B cell (primary cell): Measurements from ENCODE around the gene LRRK2. TPM values are rescaled to one million over a fixed set of nuclear protein-coding genes. Genes with fewer than 3 reads are reported as not detected.
A peak's percentile ranks its signal among the peaks of the same experiment; 100 is the strongest.

Source experiments
- ATAC-seq: fragments of 200-7000 bp; cut with Tn5 transposase; one replicate; pipeline ENCODE4 v1.10.0; 2021; ENCODE audit warnings: low read depth, mild to moderate bottlenecking, moderate number of reproducible peaks, moderate library complexity
- CTCF ChIA-PET: fragments of 350-600 bp; sonication (Branson Sonifier 250); formaldehyde crosslinking; loops from one replicate; lab custom pipeline; 2021; ENCODE audit warnings: antibody characterized with exemption, inconsistent platforms; lab: Charles Lee
- POLR2A ChIA-PET: fragments of 350-600 bp; sonication (Branson Sonifier 250); formaldehyde crosslinking; loops from one replicate; lab custom pipeline; 2021; ENCODE audit warnings: antibody characterized with exemption; lab: Charles Lee
- DNase-seq: peaks from one replicate; pipeline ENCODE4 v3.0.0; 2013
- H2AFZ ChIP-seq: 2 replicates; pipeline ENCODE4 v1.6.1; 2012; ENCODE audit warnings: mild to moderate bottlenecking, low read depth, low read length; ENCODE audit not compliant: insufficient read depth, poor library complexity, severe bottlenecking
- H3K27ac ChIP-seq, 2 donors: 1 replicate in 1 of 2; 2 replicates in 1 of 2; pipeline ENCODE4 v1.5.1; 2012 to 2013; ENCODE audit warnings: low read length in 2 of 2, mild to moderate bottlenecking in 2 of 2, moderate library complexity in 1 of 2
- H3K27me3 ChIP-seq, 4 experiments: fragments of 200-600 bp in 1 of 4; sonication (generic) in 1 of 4; replicated peaks in 1 of 4; 1 replicate in 2 of 4; 2 replicates in 2 of 4; pipeline versions ENCODE4 v1.6.1 to v1.7.0; 2013 to 2016; ENCODE audit warnings: low read length in 3 of 4, mild to moderate bottlenecking in 2 of 4, mixed read lengths in 1 of 4, moderate library complexity in 1 of 4; ENCODE audit not compliant: insufficient read depth in 4 of 4, control insufficient read depth in 3 of 4; ENCODE audit errors: control extremely low read depth in 1 of 4
- H3K36me3 ChIP-seq, 2 experiments: replicated peaks in 1 of 2; 1 replicate in 1 of 2; 2 replicates in 1 of 2; pipeline versions ENCODE4 v1.6.1 to v1.7.1; 2013; ENCODE audit warnings: low read length in 1 of 2; ENCODE audit not compliant: insufficient read depth in 2 of 2, control insufficient read depth in 1 of 2; ENCODE audit errors: control extremely low read depth in 1 of 2, extremely low read depth in 1 of 2
- H3K4me1 ChIP-seq, 2 donors: fragments of 200-600 bp in 1 of 2; sonication (generic) in 1 of 2; 1 replicate in 1 of 2; 2 replicates in 1 of 2; pipeline versions ENCODE4 v1.5.1 to v1.6.1; 2013 to 2017; ENCODE audit warnings: low read length in 2 of 2; ENCODE audit not compliant: control insufficient read depth in 2 of 2, insufficient read depth in 2 of 2
- H3K4me2 ChIP-seq: replicated peaks from 2 replicates; pipeline ENCODE3; 2012; ENCODE audit warnings: mild to moderate bottlenecking, low read depth, low read length; ENCODE audit not compliant: poor library complexity, severe bottlenecking
- H3K4me3 ChIP-seq, 5 experiments: fragments of 200-600 bp in 1 of 5; sonication (generic) in 1 of 5; 1 replicate in 3 of 5; 2 replicates in 2 of 5; pipeline versions ENCODE4 v1.5.1 to v1.7.0; 2011 to 2016; ENCODE audit warnings: low read length in 4 of 5, mild to moderate bottlenecking in 4 of 5, low read depth in 2 of 5, control low read depth in 1 of 5, moderate library complexity in 1 of 5; ENCODE audit not compliant: insufficient read depth in 1 of 5; ENCODE audit errors: control extremely low read depth in 1 of 5, extremely low read depth in 1 of 5
- H3K79me2 ChIP-seq: fragments of 200-600 bp; sonication (generic); one replicate; pipeline ENCODE4 v1.6.0; 2016; ENCODE audit warnings: low read length; ENCODE audit not compliant: control insufficient read depth, insufficient read depth
- H3K9ac ChIP-seq: fragments of 200-600 bp; sonication (generic); 2 replicates; pipeline ENCODE4 v1.6.1; 2017; ENCODE audit warnings: mild to moderate bottlenecking, low read length, moderate library complexity
- H3K9me3 ChIP-seq, 3 donors: one replicate each; pipeline versions ENCODE4 v1.6.1 to v1.7.1; 2013; ENCODE audit warnings: low read length in 2 of 3; ENCODE audit not compliant: control insufficient read depth in 2 of 3, insufficient read depth in 1 of 3; ENCODE audit errors: control extremely low read depth in 1 of 3
- H4K20me1 ChIP-seq: 2 replicates; pipeline ENCODE4 v1.6.0; 2012; ENCODE audit warnings: mild to moderate bottlenecking, low read length; ENCODE audit not compliant: insufficient read depth, control insufficient read depth, poor library complexity, severe bottlenecking
- H3K27ac Mint-ChIP-seq: one replicate; pipeline ENCODE4 v1.8.0; 2021; ENCODE audit warnings: mixed read lengths
- H3K27me3 Mint-ChIP-seq: one replicate; pipeline ENCODE4 v1.8.0; 2021; ENCODE audit warnings: mixed read lengths
- H3K4me1 Mint-ChIP-seq: one replicate; pipeline ENCODE4 v1.8.0; 2021; ENCODE audit warnings: mixed read lengths
- H3K4me3 Mint-ChIP-seq: one replicate; pipeline ENCODE4 v1.8.0; 2021; ENCODE audit warnings: mixed read lengths
- H3K9me3 Mint-ChIP-seq: one replicate; pipeline ENCODE4 v1.8.0; 2022; ENCODE audit warnings: mixed read lengths; ENCODE audit not compliant: insufficient read depth
- EZH2 ChIP-seq: IDR thresholded peaks from 2 replicates; pipeline ENCODE4 v1.6.1; 2012; ENCODE audit warnings: borderline replicate concordance, low read depth, mild to moderate bottlenecking, moderate library complexity, low read length; ENCODE audit not compliant: insufficient read depth, poor library complexity, severe bottlenecking
- WGBS: methylation state at CpG from one replicate; pipeline ENCODE4 v1.1.5; 2013; ENCODE audit warnings: missing lambda C conversion rate; ENCODE audit not compliant: insufficient coverage; 5-methylcytosine and 5-hydroxymethylcytosine counted together
- intact Hi-C: fragments of 100-400 bp; cut with micrococcal nuclease; formaldehyde crosslinking; loops from one replicate; pipeline ENCODE4 v1.10.0; 2022
- polyA plus RNA-seq: library from polyadenylated mRNA; depleted of rRNA; stranded (reverse); fragments of >200 nt; gene quantifications from 2 replicates; pipeline ENCODE4 v1.2.3, GENCODE V29; 2012
- total RNA-seq, 2 donors: library from RNA; stranded (reverse); fragments of 120-200 nt in 1 of 2; gene quantifications; 1 replicate in 1 of 2; 2 replicates in 1 of 2; pipeline versions ENCODE4 v1.2.3 to v1.2.4, GENCODE V29; 2013 to 2022
- TF ChIP-seq, protein P1 (sequence below): fragments of 200-600 bp; IDR thresholded peaks from one replicate; pipeline ENCODE4 v1.8.0; 2022; ENCODE audit warnings: antibody characterized with exemption, mild to moderate bottlenecking

The LRRK2 gene
- total and polyA plus RNA-seq, 2 donors (not counting 1 experiment from before 2014, with no cell fraction given): 14.1 to 60.2 TPM

DNA sequence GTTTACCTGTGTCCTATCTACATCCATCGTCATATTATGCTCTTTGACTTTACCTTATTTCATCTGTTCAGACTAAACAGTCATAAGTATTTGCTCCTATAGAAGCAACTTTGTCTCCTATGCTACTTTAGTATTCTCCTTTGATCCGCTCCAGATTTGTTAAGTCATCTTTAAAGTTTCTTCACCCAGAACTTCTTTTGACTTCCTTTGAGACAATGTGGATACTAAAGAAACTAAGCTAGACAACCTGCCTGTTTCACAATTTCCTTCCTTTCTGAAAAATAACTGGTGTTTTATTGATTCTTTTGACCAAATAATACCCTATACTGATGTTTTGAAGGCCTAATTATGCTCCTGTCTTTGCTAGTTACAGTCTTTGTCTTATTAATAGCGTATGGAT lies 30.0 kb upstream of the LRRK2 start:
- H3K4me3 Mint-ChIP-seq: no peak overlapping the region

DNA sequence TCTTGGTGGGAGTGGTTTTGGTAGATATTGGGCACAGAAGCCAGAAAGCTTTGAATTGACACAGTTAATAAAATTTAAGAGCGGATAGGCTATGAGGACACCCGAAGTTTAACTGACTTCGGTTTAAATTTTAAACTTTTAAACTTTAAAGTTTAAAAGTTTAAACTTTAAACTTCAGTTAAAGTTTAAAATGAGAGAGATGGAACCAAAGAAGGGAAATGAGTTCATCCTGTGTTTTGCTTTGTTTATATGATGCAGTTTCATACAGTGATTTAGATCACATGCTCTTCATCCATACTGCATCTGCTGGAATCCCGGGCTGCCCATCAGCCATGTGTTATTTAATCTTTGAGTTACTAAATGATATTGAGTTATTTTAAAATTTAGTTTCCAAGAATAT lies 27.2 kb upstream of the LRRK2 start:
- no peak overlapping the region for H3K4me2 ChIP-seq
- no peaks in the 10 kb centered on the region for H3K36me3 ChIP-seq
- H3K9ac ChIP-seq: no peak overlapping the region
- no peak overlapping the region for H3K4me3 ChIP-seq
- TF ChIP-seq, protein P1, sequence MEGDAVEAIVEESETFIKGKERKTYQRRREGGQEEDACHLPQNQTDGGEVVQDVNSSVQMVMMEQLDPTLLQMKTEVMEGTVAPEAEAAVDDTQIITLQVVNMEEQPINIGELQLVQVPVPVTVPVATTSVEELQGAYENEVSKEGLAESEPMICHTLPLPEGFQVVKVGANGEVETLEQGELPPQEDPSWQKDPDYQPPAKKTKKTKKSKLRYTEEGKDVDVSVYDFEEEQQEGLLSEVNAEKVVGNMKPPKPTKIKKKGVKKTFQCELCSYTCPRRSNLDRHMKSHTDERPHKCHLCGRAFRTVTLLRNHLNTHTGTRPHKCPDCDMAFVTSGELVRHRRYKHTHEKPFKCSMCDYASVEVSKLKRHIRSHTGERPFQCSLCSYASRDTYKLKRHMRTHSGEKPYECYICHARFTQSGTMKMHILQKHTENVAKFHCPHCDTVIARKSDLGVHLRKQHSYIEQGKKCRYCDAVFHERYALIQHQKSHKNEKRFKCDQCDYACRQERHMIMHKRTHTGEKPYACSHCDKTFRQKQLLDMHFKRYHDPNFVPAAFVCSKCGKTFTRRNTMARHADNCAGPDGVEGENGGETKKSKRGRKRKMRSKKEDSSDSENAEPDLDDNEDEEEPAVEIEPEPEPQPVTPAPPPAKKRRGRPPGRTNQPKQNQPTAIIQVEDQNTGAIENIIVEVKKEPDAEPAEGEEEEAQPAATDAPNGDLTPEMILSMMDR: no peak
- TF ChIP-seq EZH2: no peak
- peaks cover 52% of the 10 kb centered on the region for H3K4me1 Mint-ChIP-seq
- ChIA-PET CTCF (interaction anchor here (1.5 kb wide), 1 partner anchor 44 kb away, joined by 3 read pairs; no protein-coding TSS in a partner anchor), POLR2A (no interaction called here)
- H3K9me3 Mint-ChIP-seq: no peaks in the 10 kb centered on the region
- no CpG with 5 or more reads among the region's 4 CpGs for WGBS
- intact Hi-C loops: no loop called here
- H3K9me3 ChIP-seq: no peaks in the 10 kb centered on the region
- H3K27ac Mint-ChIP-seq: no peak overlapping the region
- H3K27me3 Mint-ChIP-seq: no peaks in the 10 kb centered on the region
- no peak for ATAC-seq
- H3K27ac ChIP-seq: no peak overlapping the region
- no peaks in the 10 kb centered on the region for H3K27me3 ChIP-seq
- DNase-seq: no peak
- no peak overlapping the region for H2AFZ ChIP-seq
- H4K20me1 ChIP-seq: no peaks in the 10 kb centered on the region
- H3K4me1 ChIP-seq: peaks cover 28 to 34% of the 10 kb centered on the region in 2 donors
- H3K79me2 ChIP-seq: no peaks in the 10 kb centered on the region
- no peak overlapping the region for H3K4me3 Mint-ChIP-seq

More for the DNA sequence above, 30.0 kb upstream of the LRRK2 start:
- TF ChIP-seq EZH2: no peak
- TF ChIP-seq, protein P1: no peak
- H3K27me3 ChIP-seq: no peaks in the 10 kb centered on the region
- H3K4me2 ChIP-seq: no peak overlapping the region
- intact Hi-C loops: no loop called here
- DNase-seq (no peak), ATAC-seq (no peak)
- H3K9ac ChIP-seq: no peak overlapping the region
- Mint-ChIP-seq H3K4me1 (peaks cover 44% of the 10 kb centered on the region), H3K27me3 (no peaks in the 10 kb centered on the region), H3K27ac (peak overlapping the region; percentile 93), H3K9me3 (peaks cover 2% of the 10 kb centered on the region)
- H3K4me1 ChIP-seq: peaks cover 31 to 32% of the 10 kb centered on the region in 2 donors
- H3K27ac ChIP-seq: no peak overlapping the region
- H3K9me3 ChIP-seq: peaks cover 5 to 9% (median 5%) of the 10 kb centered on the region in 3 donors
- WGBS: 67% methylated on average over 1 of the region's 3 CpGs
- no peaks in the 10 kb centered on the region for H3K36me3 ChIP-seq
- no peaks in the 10 kb centered on the region for H4K20me1 ChIP-seq
- H3K4me3 ChIP-seq: no peak overlapping the region
- no peak overlapping the region for H2AFZ ChIP-seq
- POLR2A ChIA-PET: interaction anchor here (5.4 kb wide), 1 partner anchor 29 kb away, joined by 30 read pairs; the partner anchor contains the start of gene LRRK2
- H3K79me2 ChIP-seq: no peaks in the 10 kb centered on the region
- CTCF ChIA-PET: interaction anchor here (1.0 to 2.6 kb wide), 2 partner anchors 14 to 34 kb away, joined by 3 to 7 read pairs; no protein-coding TSS in a partner anchor
